Measurements from ENCODE around the gene TENT4B.
A peak's percentile ranks its signal among the peaks of the same experiment; 100 is the strongest.

The TENT4B gene

DNA sequence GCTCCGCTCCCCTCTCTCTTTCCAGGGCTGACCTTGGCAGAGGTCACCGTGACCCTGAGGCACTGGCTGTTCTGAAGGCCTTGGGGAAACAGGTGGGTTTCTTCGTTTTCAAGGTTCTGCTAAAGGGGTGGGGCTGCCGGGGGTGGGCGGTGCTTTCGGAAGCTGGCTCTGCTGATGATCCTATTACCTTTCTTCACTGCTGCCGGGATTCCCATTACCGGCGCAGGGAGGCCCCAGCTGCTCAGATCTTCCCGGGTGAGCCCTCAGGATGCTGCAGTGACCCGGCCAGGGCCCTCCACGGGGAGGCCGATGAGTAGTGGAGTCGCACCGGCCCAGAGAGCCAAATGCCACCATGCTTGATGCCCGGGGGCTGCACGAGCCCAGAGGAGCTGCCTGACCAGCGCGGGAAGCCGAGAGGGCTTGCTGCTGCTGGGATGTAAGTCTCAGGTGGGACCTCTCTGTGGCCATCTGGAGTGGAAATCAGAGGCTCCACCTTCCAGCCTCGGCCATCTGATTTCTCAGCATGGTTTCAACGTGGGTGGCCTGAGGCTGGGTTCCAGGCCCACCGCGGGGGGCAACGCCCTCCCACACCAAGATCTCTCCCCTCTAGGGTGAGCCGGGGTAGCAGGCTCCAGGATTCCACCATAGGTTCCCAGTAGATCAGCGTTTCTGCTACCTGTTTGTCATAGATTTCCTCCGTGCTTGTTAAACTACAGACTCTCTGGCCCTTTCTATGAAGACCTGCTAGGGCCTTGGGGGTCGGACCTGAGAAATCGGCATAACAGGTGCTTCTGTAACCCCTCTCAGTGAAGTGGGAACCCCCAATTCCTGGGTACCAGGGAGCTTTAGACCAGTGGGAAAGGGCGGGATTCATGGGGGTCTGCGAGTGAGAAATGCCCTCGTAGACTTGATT lies 91.7 kb downstream of the TENT4B start:
- TF ChIP-seq, protein P1, sequence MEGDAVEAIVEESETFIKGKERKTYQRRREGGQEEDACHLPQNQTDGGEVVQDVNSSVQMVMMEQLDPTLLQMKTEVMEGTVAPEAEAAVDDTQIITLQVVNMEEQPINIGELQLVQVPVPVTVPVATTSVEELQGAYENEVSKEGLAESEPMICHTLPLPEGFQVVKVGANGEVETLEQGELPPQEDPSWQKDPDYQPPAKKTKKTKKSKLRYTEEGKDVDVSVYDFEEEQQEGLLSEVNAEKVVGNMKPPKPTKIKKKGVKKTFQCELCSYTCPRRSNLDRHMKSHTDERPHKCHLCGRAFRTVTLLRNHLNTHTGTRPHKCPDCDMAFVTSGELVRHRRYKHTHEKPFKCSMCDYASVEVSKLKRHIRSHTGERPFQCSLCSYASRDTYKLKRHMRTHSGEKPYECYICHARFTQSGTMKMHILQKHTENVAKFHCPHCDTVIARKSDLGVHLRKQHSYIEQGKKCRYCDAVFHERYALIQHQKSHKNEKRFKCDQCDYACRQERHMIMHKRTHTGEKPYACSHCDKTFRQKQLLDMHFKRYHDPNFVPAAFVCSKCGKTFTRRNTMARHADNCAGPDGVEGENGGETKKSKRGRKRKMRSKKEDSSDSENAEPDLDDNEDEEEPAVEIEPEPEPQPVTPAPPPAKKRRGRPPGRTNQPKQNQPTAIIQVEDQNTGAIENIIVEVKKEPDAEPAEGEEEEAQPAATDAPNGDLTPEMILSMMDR (conservative IDR thresholded peaks at IDR 0.05; ENCODE audit: low read depth, low read length) = no peak
- H3K4me3 ChIP-seq (ENCODE audit: low read depth, low read length) = no peak overlapping the region
- DNase-seq (ENCODE audit: low read depth) = no peak

DNA sequence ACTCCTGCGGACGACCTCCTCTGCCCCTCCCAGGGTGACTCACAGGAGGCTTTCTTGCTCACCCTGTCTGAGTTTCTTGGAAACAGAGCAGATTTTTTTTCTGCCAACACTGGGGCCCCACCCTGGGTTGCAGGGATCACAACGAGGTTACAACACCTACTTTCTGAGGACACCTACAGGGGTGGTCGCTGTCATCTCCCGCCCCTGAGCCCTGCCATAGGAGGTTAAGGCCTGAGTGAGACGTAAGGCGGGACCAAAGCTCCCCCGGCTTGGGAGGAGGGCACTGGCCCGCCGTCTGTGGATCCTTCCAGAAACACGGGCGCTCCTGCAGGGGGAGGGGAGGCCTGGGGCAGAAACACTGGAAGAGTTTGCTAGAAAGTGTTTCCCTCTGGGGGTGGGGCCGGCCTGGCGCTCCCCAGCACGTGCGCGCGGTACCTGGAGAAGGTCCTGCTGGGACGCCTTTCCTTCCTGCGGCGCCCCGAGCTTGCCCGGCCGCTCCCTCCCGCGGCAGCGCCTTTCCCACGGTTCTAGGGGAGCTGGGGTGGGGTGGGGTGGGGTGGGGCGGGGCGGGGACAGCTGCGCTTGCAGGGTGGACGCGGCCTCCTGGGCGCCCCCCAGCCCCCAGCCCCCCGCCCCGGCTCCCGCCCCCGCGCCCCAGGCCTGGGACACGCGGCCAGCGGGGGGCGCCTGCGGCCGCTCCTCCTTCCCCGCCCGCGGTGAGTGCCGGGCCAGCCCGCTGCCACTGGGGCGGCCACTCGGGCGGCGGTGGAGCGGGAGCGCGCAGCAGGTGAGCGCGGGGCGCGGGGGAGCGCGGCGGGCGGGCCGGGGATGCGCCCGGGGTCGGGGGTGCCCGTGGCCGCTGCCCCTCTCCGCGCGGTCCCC lies 92.6 kb downstream of the TENT4B start:
- TF ChIP-seq, protein P1 (conservative IDR thresholded peaks at IDR 0.05; ENCODE audit: low read depth, low read length) = peak; percentile 4
- H3K4me3 ChIP-seq (ENCODE audit: low read depth, low read length) = peak overlapping the region; percentile 52
- DNase-seq (ENCODE audit: low read depth) = peak; percentile 31

DNA sequence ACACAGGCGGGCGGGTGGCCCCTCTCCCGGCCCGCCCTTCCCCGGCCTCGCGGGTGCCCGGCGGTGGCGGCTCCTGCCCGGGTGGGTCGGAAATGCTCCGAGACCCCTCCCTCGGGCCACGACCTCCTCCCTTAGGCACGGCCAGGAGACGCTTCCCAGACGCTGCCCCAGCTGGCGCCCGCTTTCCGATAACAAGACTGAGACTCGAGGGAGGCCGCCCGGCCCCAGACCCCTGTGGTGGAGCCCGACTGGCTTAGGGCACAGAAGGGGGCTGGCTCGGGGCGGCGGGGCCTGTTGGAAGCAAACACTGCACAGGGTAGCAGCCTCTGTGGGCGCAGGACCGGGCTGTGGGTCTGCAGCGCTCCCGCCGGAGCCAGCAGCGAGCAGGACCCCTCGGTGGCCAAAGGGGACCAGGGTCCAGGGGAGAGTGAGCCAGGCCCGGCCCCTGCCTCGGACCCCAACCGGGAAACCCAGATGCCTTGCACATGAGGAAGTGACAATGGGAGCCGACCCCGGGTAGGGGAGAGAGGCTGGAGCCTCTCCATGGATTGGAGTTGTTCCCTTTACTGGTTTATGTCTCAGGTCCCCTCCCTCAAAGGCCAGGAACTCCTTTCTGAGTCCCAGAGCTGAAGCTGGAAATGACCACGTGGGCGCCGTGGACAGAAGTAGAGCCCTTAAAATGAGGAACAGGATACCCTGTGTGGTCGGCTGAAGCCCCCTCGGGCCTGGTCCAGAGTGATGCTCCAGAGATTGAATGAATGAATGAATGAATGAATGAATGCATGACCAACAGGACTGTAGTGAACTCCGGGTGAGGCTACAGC lies 93.4 kb downstream of the TENT4B start:
- H3K4me3 ChIP-seq (ENCODE audit: low read depth, low read length) = peak overlapping the region; percentile 52
- TF ChIP-seq, protein P1 (conservative IDR thresholded peaks at IDR 0.05; ENCODE audit: low read depth, low read length) = no peak
- DNase-seq (ENCODE audit: low read depth) = no peak

DNA sequence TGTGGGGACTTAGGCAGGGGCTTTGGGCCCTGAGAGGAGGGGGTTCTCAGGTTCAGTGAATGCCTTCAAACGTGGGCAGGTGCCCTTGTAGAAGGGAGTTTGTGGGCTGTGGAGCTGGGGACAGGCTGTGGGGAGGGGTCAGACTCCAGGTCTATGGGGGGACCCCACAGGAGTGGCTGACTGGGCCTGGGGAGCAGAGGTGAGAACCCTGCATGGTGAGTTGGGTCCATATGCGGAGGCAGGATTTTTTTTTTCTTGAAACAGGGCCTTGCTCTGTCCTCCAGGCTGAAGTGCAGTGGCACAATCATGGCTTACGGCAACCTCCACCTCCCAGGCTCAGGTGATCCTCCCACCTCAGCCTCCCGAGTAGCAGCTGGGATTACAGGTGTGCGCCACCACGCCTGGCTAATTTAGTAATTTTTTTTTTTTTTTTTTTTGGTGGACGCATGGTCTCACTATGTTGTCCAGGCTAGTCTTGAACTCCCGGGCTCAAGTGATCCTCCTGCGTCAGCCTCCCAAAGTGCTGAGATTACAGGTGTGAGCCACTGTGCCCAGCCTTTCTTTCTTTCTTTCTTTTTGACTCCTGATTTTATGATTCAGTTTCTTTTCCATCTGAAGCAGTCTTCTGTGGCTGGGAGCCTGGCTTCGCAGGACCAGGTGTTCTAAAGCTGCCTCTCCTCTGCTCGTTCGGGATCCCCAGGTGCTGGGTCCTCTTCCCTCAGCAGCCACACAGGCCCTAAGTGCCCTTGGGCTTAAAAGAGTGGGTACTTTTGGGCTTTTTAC lies 94.2 kb downstream of the TENT4B start:
- no peak overlapping the region for H3K4me3 ChIP-seq (ENCODE audit: low read depth, low read length)
- TF ChIP-seq, protein P1 (conservative IDR thresholded peaks at IDR 0.05; ENCODE audit: low read depth, low read length) = no peak
- no peak for DNase-seq (ENCODE audit: low read depth)

DNA sequence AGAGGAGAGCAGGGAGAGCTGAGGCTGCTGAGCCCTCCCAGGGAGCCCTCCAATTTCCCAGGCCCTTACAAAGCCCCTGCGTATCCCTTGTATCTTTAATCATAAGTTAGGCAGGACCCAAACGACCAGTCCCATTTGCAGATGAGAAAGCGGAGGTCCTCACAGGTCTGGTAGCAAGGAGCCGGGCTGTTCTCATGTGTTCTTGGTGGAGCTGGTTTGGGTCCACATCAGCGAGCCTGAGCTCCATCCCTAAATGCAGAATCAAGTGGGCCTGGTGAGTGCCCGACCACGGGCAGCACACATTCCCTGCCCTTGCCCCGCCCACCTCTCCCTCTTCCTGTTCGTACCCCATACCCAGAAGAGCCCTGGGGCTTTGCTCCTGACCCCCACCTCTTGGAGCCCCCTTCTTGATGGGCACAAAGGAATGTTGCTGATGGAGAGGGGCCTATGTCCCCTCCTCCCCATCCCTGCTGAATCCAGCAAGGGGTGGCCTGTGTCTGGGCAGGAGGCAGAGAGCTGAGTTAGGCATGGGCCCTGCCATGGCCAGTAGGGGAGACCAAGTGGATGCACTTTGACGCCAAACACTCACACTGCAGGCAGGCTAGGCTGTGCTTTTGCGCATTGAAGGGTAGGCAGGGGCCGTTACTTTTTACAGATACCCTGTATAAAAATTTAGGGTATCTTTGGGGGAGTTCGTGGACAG lies 95.0 kb downstream of the TENT4B start:
- TF ChIP-seq, protein P1 (conservative IDR thresholded peaks at IDR 0.05; ENCODE audit: low read depth, low read length) = no peak
- no peak for DNase-seq (ENCODE audit: low read depth)
- no peak overlapping the region for H3K4me3 ChIP-seq (ENCODE audit: low read depth, low read length)

Measured in choroid plexus epithelial cell (primary cell).